ENCODE measurements around the gene SERPINA10.

DNA sequence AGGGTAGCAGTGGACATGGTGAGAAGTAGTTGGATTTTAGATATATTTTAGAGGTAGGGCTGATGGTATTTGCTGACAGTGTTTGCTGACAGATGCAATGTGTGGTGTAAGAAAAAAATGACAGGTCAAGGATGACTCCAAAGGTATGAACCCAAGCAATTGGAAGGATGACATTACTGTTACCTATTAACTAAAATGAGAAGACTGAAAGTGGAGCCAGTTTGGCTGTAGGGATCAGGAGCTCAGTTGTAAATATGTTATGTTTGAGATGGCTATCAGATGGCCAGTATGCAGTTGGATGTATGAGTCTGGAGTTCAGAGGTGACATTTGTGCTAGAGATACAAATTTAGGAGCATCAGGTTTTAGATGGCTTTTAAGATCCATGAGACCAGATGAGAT is 47.5 kb upstream of the SERPINA10 start:
- TF ChIP-seq POLR2A (IDR thresholded peaks at IDR 0.05; ENCODE audit: low read depth, low read length) (no peak), POLR2AphosphoS5 (IDR thresholded peaks at IDR 0.05; ENCODE audit: low read depth, low read length) (no peak), TAF1 (IDR thresholded peaks at IDR 0.05; ENCODE audit: low read depth, low read length) (no peak)

Measured in GM12891 (cell line).